MG63 (cell line): ENCODE data around the gene GCN1. TPM values are rescaled to one million over a fixed set of nuclear protein-coding genes. Genes with fewer than 3 reads are reported as not detected.
"Not testable (repeated sequence)": the region's sequence is repeated elsewhere in the genome, so short reads cannot be mapped to it uniquely, and the experiment has no call there.

Experiments used
- DNase-seq: peaks from one replicate; pipeline ENCODE4 v3.0.0-alpha.2; 2020
- H3K27me3 ChIP-seq: fragments of 250-450 bp; sonication (Bioruptor Pico); 2 replicates; pipeline ENCODE4 v1.5.1; 2020; ENCODE audit warnings: mild to moderate bottlenecking, moderate library complexity
- H3K36me3 ChIP-seq: fragments of 250-450 bp; sonication (Bioruptor Pico); 2 replicates; pipeline ENCODE4 v1.5.1; 2020; ENCODE audit warnings: mild to moderate bottlenecking, moderate library complexity
- H3K4me3 ChIP-seq: fragments of 250-450 bp; sonication (Bioruptor Pico); 2 replicates; pipeline ENCODE4 v1.5.1; 2020; ENCODE audit warnings: mild to moderate bottlenecking, moderate library complexity
- H3K9me3 ChIP-seq: fragments of 250-450 bp; sonication (Bioruptor Pico); 2 replicates; pipeline ENCODE4 v1.5.1; 2020; ENCODE audit warnings: mild to moderate bottlenecking, moderate library complexity
- total RNA-seq: library from RNA; depleted of rRNA; stranded (reverse); fragments of >200 nt; shearing (Covaris generic); gene quantifications from 2 replicates; pipeline ENCODE4 v1.2.3, GENCODE V29; 2014; ENCODE audit warnings: low replicate concordance

GCN1 gene
- total RNA-seq, 1 experiment from 2014 or later = 76.8 TPM

GRCh38 chr12:120218680-120219606, 24.4 kb upstream of the GCN1 start:
- H3K36me3 ChIP-seq = peaks cover 49% of the 10 kb centered on the region
- H3K27me3 ChIP-seq = no peaks in the 10 kb centered on the region
- no peak overlapping the region for H3K4me3 ChIP-seq
- H3K9me3 ChIP-seq = no peaks in the 10 kb centered on the region
- DNase-seq = no peak

DNA sequence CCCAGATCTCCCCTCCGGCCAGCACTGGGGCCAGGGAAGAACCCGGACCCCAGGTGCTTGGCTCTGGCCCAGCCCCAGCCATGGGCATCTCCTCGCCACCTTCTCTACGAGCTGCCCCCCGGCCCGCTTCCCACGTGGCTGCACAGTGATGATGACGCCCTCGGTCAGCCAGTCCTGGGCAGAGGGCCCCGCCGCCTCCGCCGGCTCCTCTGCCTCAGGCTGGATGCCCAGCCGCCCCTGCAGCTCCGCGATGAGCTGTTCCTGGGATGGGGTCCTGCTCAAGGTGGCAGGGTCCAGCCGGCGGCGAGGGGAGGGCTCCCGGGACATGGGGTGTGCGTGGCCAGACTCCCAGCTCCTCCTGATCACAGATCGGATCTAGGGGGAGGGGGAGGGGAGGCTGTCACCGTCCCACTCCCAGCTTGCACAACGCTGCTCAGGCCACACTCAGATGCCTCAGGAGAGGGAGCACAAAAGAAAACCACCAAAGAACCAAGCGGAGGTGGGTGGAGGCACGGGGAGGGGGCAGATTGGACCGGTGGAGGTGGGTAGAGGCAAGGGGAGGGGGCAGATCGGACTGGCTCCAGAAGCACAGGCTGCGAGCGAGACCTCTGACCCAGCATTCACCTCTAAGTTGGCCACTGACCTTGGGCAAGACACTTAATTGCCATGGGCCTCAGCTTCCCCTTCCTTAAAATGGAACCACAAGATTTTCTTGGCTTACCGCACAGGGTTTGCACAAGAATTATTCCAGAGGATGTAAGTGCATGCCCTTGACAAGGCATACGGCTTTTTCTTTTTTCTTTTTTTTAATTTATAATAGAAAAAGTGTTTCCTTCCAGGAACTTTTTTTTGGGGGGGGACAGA, 22.5 kb upstream of the GCN1 start:
- DNase-seq = no peak
- Histone ChIP-seq H3K4me3 (no peak overlapping the region), H3K27me3 (no peaks in the 10 kb centered on the region), H3K9me3 (no peaks in the 10 kb centered on the region), H3K36me3 (peaks cover 52% of the 10 kb centered on the region)

- Histone ChIP-seq H3K4me3 (no peak overlapping the region), H3K9me3 (no peaks in the 10 kb centered on the region), H3K27me3 (no peaks in the 10 kb centered on the region), H3K36me3 (peaks cover 52% of the 10 kb centered on the region)
- no peak for DNase-seq
Observed at GRCh38 chr12:120215766-120216735, 21.5 kb upstream of the GCN1 start.

GRCh38 chr12:120215357-120215735, 20.8 kb upstream of the GCN1 start:
- no peak overlapping the region for H3K4me3 ChIP-seq
- H3K36me3 ChIP-seq = peaks cover 58% of the 10 kb centered on the region
- no peak for DNase-seq
- no peaks in the 10 kb centered on the region for H3K9me3 ChIP-seq
- H3K27me3 ChIP-seq = no peaks in the 10 kb centered on the region

DNA sequence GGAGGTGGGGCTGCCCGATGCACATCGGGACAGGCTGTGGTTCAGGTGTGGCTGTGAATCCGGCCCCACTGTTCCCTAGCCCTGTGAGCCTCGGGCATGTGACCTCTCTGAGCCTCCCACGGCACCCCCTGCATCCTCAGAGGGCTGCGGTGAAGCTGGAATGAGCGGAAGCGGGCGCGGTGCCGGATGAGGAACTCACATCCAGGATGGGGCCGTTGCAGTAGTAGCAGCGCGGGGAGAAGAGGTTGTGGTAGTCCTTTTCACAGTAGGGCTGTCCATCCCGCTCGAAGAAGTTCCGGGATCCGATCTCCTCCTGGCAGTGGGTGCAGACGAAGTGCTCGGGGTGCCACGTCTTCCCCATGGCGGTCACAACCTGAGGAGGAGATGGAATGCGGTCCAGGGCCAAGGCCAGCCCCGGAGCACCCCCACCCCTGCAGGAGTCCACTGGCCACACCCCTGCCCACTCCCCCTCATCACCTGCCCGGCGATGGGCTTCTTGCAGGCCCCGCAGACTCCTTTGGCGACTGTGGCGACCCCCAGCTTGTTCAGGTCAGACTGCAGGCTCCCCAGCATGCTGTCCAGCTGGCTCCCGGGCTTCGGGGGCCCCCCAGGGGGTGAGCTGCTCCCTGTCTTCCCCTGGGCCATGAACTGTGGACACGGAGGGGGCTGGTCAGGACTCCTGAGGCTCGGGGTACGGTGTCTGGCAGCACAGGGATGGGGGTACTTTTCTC, 20.3 kb upstream of the GCN1 start:
- DNase-seq = no peak
- no peaks in the 10 kb centered on the region for H3K27me3 ChIP-seq
- no peak overlapping the region for H3K4me3 ChIP-seq
- H3K36me3 ChIP-seq = peaks cover 62% of the 10 kb centered on the region
- H3K9me3 ChIP-seq = no peaks in the 10 kb centered on the region

- no peak for DNase-seq
- peaks cover 57% of the 10 kb centered on the region for H3K36me3 ChIP-seq
Observed at GRCh38 chr12:120213758-120214157, 19.2 kb upstream of the GCN1 start.

GRCh38 chr12:120213182-120213581, 18.7 kb upstream of the GCN1 start:
- H3K4me3 ChIP-seq, H3K9me3 ChIP-seq, DNase-seq, H3K27me3 ChIP-seq: not testable (repeated sequence)
- H3K36me3 ChIP-seq = peaks cover 51% of the 10 kb centered on the region

More at GRCh38 chr12:120213758-120214157, 19.2 kb upstream of the GCN1 start:
- no peaks in the 10 kb centered on the region for H3K27me3 ChIP-seq
- no peak overlapping the region for H3K4me3 ChIP-seq
- H3K9me3 ChIP-seq = no peaks in the 10 kb centered on the region

DNA sequence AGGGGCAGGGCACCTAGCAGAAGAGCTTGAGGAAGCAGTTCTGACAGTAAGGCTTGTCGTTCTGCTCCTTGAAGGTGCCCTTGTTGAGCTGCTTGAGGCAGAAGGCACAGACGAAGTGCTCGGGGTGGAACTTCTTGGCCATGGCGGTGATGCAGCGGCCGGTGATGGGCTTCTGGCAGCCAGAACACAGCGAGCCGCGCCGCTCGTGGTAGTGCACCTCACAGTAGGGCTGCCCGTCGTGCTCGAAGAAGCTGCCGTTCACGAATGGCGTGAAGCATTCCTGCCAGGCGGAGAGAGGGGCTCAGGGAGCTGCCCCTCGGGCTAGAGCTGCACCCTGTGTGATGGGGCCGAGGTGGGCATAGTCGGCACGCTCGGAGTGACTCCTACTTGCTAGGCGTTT, 17.8 kb upstream of the GCN1 start:
- Histone ChIP-seq H3K27me3 (no peaks in the 10 kb centered on the region), H3K9me3 (no peaks in the 10 kb centered on the region), H3K4me3 (no peak overlapping the region), H3K36me3 (peaks cover 53% of the 10 kb centered on the region)
- no peak for DNase-seq

DNA sequence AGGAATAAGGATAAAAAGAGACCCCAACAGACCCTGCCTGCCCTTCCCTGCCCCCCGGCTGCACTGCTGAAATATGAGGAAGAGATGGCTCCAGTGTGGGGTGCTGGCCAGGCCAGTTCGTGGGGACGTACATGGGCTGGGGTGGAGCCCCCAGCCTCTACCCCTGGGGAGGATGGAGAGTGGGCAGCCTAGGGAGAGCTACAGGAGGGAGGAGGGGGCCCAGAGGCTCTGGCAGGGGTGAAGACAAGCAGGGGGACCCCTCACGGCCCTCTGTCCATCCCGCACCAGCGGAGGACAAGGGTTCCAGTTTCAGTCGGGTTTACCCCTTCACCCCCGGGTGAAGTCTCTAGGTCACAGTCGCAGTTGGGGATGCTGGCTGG, 17.4 kb upstream of the GCN1 start:
- Histone ChIP-seq H3K27me3 (no peaks in the 10 kb centered on the region), H3K4me3 (no peak overlapping the region), H3K9me3 (no peaks in the 10 kb centered on the region), H3K36me3 (peaks cover 57% of the 10 kb centered on the region)
- no peak for DNase-seq

- Histone ChIP-seq H3K36me3 (peaks cover 55% of the 10 kb centered on the region), H3K4me3 (no peak overlapping the region), H3K27me3 (no peaks in the 10 kb centered on the region), H3K9me3 (no peaks in the 10 kb centered on the region)
- DNase-seq = no peak
Observed at GRCh38 chr12:120211243-120211903, 16.9 kb upstream of the GCN1 start.

DNA sequence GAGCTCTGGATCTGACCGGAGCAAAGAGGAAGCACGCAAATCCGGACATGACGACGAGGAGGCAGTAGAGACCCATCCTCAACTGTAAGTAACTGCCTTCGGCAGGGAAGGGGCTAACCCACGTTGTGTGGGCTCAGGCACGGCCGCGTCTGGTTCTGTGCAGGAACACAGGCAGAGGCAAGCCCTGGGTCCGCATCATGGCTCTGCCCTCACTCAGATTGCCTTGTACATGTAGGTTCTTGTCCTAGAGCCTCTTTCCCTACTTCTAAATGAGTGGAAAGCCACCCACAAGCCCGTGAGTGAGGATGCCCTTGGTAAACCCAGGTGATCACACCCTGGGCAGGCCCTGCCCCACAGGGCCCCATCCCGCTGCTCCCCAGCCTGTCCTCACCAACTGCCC, 15.3 kb upstream of the GCN1 start:
- Histone ChIP-seq H3K4me3 (no peak overlapping the region), H3K27me3 (no peaks in the 10 kb centered on the region), H3K36me3 (peaks cover 50% of the 10 kb centered on the region), H3K9me3 (no peaks in the 10 kb centered on the region)
- no peak for DNase-seq

GRCh38 chr12:120207227-120207626, 12.7 kb upstream of the GCN1 start:
- Histone ChIP-seq H3K4me3 (no peak overlapping the region), H3K36me3 (peaks cover 30% of the 10 kb centered on the region), H3K9me3 (no peaks in the 10 kb centered on the region), H3K27me3 (no peaks in the 10 kb centered on the region)
- DNase-seq = no peak

- not testable (repeated sequence) for H3K27me3 ChIP-seq, H3K9me3 ChIP-seq, DNase-seq, H3K4me3 ChIP-seq
- peaks cover 25% of the 10 kb centered on the region for H3K36me3 ChIP-seq
Observed at GRCh38 chr12:120206781-120207180, 12.3 kb upstream of the GCN1 start.

DNA sequence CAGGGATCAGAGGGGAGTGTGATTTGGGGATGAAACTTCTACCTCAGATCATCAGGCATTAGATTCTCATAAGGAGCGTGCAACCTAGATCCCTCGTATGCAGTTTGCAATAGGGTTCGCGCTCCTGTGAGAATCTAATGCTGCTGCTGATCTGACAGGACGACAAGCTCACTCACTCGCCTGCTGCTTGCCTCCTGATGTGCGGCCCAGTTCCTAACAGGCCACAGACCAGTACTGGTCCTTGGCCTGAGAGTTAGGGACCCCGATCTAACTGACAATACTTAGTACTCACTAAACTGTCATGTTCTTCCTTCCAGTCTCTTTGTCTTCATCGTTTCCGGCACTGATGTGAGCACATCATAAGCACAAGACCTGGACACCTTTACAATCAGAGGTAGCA, 11.7 kb upstream of the GCN1 start:
- Histone ChIP-seq H3K27me3 (no peaks in the 10 kb centered on the region), H3K36me3 (peaks cover 22% of the 10 kb centered on the region), H3K9me3 (no peaks in the 10 kb centered on the region), H3K4me3 (no peak overlapping the region)
- DNase-seq = no peak

DNA sequence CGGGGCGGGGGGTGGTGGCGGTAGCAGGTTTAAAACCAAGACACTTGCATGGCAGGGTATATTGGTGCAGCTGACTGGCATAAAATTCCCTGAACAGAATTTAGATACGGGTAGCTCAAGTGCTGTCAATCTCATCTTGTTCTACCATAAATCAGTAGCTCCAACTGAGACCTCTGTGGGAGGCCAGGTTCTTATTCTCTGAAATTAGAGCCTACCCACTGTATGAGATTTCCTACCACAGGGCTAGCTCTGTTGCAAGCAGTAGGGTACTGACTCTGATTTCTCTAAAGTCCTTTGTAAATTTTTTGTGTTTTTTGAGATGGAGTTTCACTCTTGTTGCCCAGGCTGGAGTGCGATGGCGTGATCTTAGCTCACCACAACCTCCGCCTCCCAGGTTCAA, 9.7 kb upstream of the GCN1 start:
- DNase-seq = no peak
- no peaks in the 10 kb centered on the region for H3K27me3 ChIP-seq

More for the DNA sequence above, 9.7 kb upstream of the GCN1 start:
- Histone ChIP-seq H3K4me3 (no peak overlapping the region), H3K9me3 (no peaks in the 10 kb centered on the region), H3K36me3 (peaks cover 26% of the 10 kb centered on the region)
